ENCODE results near the gene NAGS.

DNA sequence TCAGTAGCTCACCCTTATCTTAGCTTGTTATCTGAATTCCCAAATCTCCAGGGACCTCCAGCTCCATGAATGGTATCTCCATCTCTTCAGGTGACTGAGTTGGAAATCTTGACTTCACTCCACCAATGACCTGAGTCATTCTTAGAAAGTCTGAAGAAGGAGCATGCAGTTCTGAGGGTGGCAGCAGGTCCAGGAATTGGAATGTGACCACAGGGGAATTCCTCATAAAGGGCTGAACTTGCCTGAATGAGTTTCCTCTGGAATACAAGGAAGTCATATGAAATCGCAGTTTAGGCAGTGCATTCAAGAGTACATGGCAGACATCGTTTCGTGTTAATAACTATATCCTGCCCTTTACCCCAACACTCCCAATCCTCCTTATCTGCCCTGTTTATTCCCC is 38.1 kb upstream of the NAGS start:
- TF ChIP-seq, protein P1, sequence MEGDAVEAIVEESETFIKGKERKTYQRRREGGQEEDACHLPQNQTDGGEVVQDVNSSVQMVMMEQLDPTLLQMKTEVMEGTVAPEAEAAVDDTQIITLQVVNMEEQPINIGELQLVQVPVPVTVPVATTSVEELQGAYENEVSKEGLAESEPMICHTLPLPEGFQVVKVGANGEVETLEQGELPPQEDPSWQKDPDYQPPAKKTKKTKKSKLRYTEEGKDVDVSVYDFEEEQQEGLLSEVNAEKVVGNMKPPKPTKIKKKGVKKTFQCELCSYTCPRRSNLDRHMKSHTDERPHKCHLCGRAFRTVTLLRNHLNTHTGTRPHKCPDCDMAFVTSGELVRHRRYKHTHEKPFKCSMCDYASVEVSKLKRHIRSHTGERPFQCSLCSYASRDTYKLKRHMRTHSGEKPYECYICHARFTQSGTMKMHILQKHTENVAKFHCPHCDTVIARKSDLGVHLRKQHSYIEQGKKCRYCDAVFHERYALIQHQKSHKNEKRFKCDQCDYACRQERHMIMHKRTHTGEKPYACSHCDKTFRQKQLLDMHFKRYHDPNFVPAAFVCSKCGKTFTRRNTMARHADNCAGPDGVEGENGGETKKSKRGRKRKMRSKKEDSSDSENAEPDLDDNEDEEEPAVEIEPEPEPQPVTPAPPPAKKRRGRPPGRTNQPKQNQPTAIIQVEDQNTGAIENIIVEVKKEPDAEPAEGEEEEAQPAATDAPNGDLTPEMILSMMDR (IDR thresholded peaks at IDR 0.05 in 4 of 5, conservative IDR thresholded peaks at IDR 0.05 in 1 of 5), result no peak
- TF ChIP-seq POLR2A (IDR thresholded peaks at IDR 0.05), result no peak
